NCI-H82 (cell line): Measurements from ENCODE around the gene ZIM2.

Experiments
- DNase-seq: peaks from one replicate; lab custom pipeline; 2025; lab: John Stamatoyannopoulos, UW

Gene ZIM2

DNA sequence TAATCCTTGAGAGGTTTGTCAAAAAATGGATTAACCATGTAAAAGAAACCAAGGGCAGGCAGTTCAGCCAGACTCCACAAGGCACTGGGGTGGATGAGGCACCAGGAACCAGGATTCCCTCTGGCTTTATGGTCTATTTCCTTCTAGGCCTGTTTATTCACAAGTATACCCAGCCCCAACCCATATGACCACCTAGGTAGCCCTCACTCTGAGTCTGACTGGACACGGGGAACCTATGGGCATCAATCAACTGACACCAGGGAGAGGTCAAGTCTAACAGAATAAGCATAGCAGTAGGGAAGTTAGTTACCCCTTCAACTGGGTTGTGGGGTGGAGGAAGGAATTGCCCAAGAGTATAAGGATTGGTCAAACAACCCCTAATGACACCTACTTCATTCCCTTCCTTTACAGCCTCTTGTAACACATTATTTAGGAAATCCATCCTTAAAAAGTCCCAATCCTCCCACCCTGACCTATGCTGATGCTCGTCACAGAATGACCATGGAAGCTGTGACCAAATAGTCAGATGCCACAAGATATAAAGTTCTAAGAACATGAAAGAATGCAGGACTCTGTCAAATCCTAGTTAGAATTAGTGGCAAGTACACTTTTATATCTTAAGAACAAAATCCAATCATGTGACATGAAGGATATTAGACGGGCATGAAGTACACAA, 31.7 kb downstream of the ZIM2 start:
- no peak for DNase-seq

DNA sequence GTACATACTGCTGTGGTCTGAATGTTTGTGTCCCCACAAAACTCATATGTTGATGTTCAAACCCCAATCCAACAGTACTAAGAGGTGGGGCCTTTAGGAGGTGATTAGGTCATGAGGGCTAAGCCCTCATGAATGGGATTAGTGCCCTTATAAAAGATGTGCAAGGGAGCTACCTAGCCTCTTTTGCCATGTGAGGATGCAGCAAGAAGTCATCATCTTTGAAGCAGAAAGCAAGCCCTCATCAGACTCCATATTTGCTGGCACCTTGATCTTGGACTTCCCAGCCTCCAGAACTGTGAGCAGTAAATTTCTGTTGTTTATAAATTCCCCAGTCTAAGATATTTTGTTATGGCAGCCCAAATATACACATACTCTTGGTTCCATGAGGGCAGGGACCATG, 33.9 kb downstream of the ZIM2 start:
- DNase-seq = no peak

DNA sequence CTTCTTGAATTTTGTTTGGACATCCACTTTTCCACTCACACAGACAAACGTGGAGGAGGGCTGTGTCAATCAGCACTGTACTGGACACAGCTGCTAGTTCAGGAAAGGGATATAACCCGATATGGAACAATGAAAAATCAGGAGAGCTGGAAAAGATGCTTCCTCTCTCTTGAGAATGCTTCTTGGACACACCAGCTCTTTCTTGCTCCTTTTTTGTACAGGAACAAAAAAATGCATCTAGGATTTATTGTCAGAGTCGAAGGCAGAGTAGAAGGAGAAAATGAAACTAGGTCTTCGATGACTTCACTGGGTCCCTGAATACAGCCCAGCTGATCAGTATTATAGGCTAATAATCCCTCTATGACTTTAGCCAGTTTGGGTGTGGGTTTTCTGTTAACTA, 62.2 kb downstream of the ZIM2 start:
- no peak for DNase-seq

DNA sequence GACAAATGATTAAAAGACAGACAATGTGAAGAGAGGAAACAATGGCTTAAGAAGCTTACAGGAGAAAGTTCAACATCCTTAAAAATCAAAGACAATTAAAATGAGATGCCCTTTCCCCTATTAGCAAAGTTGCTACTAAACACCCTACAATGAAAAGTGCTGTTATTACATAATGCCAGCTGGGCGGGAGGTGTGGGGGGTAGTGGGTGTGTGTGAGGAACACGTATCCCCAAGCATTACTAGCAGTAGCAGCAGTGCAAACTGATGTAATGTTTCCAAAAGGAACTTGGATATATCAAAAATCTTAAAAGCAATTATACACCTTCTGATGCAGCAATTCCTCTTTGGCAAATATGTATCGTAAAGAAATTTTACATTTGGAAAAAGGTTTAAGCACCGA, 70.9 kb downstream of the ZIM2 start:
- DNase-seq = no peak

DNA sequence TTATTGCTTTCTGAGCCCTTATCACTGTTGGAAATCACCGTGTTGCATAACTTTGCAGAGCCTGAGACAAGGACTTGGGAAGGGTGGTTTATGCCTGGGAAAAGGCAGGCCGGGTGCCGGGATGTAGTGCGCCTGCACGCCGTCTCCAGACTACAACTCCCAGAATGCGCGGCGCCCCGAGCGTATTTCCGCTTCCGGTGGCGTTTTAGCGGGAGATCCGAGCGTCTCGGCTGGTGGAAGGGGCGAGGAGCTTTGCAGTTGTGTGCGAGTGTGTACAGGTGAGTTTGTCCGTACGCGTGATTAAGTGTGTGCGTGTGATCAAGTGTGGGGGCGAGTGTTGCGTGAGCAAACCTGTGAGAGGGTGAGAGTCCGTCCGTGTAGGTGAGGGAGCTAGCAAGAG, 75.4 kb downstream of the ZIM2 start:
- DNase-seq = peak; percentile 29

DNA sequence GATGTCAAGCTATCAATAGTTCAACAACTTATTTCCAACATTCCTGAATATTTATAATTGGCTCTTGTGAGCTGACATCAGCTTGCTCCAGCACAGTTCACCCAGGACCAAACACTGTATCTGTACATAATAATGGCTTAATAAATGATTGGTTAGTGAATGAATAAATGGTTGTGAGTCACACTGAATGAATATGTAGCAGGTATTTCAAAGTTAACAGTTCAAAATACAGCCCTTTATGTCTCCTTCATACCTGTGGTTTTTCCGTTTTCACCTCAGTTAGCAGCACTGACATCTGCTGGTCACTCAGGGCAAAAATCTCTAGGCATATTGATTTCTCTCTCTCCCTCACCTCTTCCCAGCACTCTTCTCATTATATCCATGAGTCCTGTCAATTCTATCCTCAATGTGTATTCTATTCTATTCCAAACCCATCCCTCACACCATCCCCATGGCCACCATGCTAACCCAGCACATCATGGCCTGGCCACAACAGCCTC, 76.3 kb downstream of the ZIM2 start:
- DNase-seq = no peak

DNA sequence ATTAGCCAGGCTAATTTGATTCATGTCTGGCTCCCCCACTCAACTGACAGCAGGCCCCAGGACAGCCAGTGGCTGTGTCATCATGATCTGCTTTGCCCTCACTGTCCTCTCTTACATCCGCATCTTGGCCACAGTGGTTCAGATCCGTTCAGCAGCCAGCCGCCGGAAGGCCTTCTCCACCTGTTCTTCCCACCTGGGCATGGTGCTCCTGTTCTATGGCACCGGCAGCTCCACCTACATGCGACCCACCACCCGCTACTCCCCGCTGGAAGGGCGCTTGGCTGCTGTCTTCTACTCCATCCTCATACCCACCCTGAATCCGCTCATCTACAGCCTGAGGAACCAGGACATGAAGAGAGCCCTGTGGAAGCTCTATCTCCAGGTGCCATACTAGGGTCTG, 79.7 kb downstream of the ZIM2 start:
- no peak for DNase-seq

DNA sequence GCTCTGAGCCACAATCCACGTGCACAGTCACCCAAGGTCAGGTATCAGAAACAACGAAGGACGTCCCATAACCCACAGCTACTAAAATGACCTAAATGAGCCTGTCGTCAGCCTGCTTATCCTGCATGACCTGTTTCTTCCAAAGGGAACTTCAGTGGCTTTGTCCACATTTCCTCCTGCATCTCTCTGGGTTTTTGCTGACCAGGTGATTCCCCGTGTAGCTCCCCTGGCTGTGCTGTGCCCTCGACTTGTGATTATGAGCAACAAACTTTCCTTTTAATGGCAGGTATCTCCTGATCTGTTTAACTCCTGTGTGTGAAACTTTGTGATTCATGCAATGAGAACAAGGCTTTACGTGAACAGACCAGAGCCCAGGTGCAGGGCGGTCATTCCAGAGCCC, 81.0 kb downstream of the ZIM2 start:
- DNase-seq = no peak

DNA sequence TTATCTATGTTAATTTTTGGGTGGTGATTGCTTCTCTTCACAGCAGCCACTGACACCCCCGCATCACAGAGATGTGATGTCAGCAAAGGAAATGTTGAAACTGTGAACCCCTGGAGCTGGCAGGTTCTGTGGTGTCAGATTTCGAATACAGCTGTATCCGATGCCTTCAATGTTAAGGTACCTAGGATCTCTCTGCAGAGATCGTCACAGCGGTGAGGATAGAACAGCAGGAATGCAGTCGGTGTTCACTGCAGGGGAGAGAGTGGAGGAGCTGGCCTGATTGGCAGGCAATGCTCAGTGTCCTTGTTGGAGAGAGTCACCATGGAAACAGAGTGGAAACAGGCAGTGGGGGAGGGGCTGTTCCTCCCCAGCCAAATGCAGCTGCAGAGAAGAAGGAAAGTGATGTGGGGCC, 89.4 kb downstream of the ZIM2 start:
- no peak for DNase-seq

DNA sequence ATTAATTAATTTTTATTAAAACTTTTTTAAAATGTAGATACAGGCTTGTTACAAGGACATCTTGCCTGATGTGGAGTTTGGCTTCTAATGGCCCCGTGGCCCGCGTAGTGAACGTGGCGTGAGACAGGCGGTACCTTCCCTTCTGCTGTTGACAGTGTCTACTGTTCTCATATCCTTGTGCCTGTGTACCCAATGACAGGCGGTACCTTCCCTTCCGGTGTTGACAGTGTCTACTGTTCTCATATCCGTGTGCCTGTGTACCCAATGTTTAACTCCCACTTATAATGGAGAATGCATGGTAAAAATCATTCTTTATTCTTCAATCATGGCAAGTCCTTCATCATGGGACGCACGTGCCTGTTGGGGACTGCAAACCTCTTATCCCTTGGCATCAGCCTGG, 89.9 kb downstream of the ZIM2 start:
- no peak for DNase-seq

DNA sequence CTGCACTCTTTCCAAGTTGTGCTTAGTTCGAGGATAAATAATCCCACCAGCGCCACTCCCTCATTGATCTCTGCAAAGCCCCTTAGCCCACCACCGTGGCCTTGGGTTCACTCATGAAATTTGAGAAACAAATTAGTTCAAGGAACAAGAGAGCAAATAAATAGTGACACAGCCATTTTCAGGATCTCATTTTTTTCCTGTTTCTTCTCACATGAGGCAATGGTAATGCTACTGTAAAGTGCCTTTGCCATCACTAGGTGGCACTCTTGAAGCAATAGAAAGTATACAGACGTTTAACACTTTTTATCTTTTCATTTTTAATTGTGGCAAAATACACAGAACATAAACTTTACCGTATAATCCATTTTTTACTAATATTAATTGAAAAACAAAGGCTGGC, 92.1 kb downstream of the ZIM2 start:
- DNase-seq = peak; percentile 19

DNA sequence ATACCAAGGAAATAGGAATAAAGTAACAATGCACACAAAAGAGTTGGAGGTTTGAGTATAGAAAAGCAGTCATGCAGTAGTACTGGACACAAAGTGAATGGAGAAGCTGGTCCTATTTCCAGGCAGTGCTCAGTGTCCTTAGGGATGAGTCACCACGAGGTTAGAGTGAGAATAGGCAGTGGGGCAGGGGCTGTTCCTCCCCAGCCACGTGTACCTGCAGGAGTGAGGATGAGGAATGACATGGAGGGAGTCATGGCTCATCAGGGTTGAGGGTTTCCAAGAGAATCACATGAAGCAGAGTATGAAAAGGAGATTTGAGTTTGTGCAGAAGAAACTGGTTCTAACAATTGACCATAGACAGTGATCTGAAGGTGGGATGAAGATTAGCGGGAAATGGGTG, 94.2 kb downstream of the ZIM2 start:
- no peak for DNase-seq

DNA sequence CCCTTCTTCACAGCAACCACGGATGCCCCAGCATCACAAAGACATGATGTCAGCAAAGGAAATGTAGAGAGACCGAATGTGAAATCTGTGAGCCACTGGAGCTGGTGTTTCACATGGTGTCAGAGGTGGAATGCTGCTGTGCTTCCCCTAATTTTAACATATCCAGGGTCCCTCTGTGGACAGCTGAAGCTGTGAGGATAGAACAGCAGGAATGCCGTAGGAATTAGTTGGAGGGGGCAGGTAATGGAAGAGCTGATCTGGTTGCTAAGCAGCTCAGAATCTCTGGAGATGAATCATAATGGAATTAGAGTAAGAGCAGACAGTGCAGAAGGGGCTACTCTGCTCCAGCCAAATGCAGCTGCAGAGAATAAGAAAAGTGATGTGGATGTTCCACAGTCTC, 100.0 kb downstream of the ZIM2 start:
- peak; percentile 45 for DNase-seq

DNA sequence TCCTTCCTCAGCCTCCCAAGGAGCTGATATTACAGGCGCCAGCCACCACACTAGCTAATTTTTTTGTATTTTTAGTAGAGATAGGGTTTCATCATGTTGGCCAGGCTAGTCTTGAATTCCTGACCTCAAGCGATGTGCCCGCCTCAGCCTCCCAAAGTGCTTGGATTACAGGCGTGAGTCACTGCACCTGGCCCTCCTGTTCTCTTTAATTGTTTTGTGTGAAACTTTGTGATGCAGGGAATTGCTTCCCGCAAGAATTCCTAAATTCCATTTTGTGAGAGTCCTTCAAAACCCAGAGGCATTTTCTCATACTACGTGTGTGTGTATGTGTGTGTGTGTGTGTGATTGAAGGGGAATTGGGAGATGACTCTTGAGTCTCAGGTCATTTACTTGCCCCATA, 104.0 kb downstream of the ZIM2 start:
- no peak for DNase-seq

DNA sequence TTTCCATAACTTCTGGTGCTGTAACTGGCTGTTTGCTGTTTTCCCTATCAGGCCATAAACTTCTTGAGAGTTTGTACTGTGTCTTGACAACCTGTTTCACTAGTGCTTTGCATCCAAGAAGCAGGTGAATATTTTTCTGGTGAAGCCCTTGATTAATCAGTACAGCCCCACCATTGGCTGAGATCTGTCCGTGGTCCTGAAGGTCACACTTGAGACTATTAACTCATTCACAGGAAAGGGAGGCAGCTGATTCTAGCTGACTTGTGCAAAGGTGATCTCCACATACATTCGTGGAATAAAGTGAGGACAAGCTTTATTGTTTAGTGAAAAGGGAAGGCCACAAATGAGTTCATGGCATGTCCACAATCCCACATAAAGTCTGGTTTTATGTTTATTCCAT, 107.5 kb downstream of the ZIM2 start:
- no peak for DNase-seq

DNA sequence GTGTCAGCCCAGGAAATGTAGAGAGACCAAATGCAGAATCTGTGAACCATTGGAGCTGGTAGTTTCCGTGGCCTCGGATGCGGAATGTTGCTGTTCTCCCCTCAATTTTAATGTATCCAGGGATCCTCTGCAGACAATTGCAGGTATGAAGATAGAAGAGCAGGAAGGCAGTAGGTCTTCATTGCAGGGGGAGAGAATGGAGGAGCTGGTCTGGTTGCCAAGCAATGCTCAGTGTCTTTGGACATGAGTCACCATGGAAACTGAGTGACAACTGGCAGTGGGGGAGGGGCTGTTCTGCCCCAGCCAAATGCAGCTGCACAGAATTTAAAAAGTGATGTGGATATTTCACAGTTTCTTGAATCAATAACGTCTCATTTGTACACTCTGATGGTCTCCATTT, 112.8 kb downstream of the ZIM2 start:
- no peak for DNase-seq

DNA sequence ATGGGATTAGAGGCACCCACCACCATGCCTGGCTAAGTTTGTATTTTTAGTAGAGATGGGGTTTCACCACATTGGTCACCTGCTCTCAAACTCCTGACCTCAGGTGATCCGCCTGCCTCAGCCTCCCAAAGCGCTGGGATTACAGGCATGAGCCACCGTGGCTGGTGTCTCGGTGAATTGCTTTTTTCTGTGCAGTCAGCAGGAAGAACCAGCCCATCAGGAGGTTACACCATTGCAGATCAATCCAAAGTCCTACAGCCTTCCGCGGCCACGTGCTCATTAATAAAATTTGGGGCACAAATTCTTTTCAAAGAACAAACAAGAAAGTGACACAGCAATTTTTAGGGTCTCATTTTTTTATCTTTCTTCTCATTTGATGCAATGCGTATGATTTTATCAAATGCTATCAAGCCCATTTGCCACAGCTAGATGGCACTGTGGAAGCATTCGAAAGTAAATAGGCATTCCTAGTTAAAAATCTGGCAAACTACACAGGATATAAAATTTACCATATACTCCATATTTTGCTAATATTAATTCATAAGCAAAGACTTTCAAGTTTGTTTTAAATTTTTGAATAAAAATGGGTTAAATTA, 114.6 kb downstream of the ZIM2 start:
- DNase-seq = no peak
